Neural cell (in vitro differentiated cells): ENCODE results near the gene LY6G5C.
A peak's percentile ranks its signal among the peaks of the same experiment; 100 is the strongest.

Experiments
- CTCF ChIP-seq: fragments of 450-650 bp; IDR thresholded peaks from 2 replicates; pipeline ENCODE4 v1.5.1; 2014; ENCODE audit warnings: antibody characterized with exemption, mild to moderate bottlenecking, moderate library complexity; ENCODE audit not compliant: poor library complexity, severe bottlenecking
- RAD21 ChIP-seq: fragments of 450-650 bp; conservative IDR thresholded peaks from 2 replicates; pipeline ENCODE4 v1.6.1; 2014; ENCODE audit warnings: antibody characterized with exemption, mild to moderate bottlenecking, moderate library complexity
- TAF1 ChIP-seq: IDR thresholded peaks from 2 replicates; pipeline ENCODE4 v1.6.1; 2012; ENCODE audit warnings: low read depth

- TF ChIP-seq RAD21 (peak; percentile 84), CTCF (peak; percentile 95), TAF1 (no peak)
Measured at GRCh38 chr6:31729515-31729978, 48.7 kb upstream of the LY6G5C start.
